HepG2 (cell line): ENCODE results near the gene LRRC43. TPM values are rescaled to one million over a fixed set of nuclear protein-coding genes. Genes with fewer than 3 reads are reported as not detected.

Experiments used
- AKNA ChIP-seq: sonication (generic); formaldehyde crosslinking; IDR thresholded peaks from 2 replicates; pipeline ENCODE4 v1.4.0; 2020; ENCODE audit warnings: missing genetic modification reagents, borderline replicate concordance
- ATF7-NPFF ChIP-seq: sonication (generic); formaldehyde crosslinking; IDR thresholded peaks from 2 replicates; pipeline ENCODE4 v1.8.1; 2023; ENCODE audit warnings: mild to moderate bottlenecking, low read depth, missing genetic modification reagents, moderate library complexity
- EHMT2 ChIP-seq: fragments of 200-600 bp; sonication (generic); IDR thresholded peaks from 2 replicates; pipeline ENCODE4 v1.7.0; 2017; ENCODE audit warnings: antibody characterized with exemption, low read depth, low read length, borderline replicate concordance
- GPN1 ChIP-seq: sonication (generic); formaldehyde crosslinking; IDR thresholded peaks from 2 replicates; pipeline ENCODE4 v1.5.1; 2020; ENCODE audit warnings: missing genetic modification reagents, borderline replicate concordance
- MAFK ChIP-seq, 2 experiments: IDR thresholded peaks in 1 of 2; conservative IDR thresholded peaks in 1 of 2; 2 replicates each; pipeline ENCODE4 v1.6.1; 2011; ENCODE audit warnings: improper control_type of control experiment in 2 of 2, low read length in 2 of 2
- MAZ ChIP-seq, 2 experiments: sonication (generic) in 1 of 2; formaldehyde crosslinking in 1 of 2; IDR thresholded peaks; 2 replicates each; pipeline versions ENCODE4 v1.5.0 to v1.6.1; 2012 to 2020; ENCODE audit warnings: low read depth in 2 of 2, mild to moderate bottlenecking in 2 of 2, borderline replicate concordance in 1 of 2, improper control_type of control experiment in 1 of 2, low read length in 1 of 2, missing genetic modification reagents in 1 of 2, moderate library complexity in 1 of 2
- MXD3 ChIP-seq: IDR thresholded peaks from 2 replicates; pipeline ENCODE4 v1.6.1; 2016; ENCODE audit warnings: mild to moderate bottlenecking, missing biosample characterization, missing genetic modification reagents
- MXI1 ChIP-seq: IDR thresholded peaks from 3 replicates; pipeline ENCODE4 v1.6.1; 2012; ENCODE audit warnings: low read depth, low read length, inconsistent platforms, borderline replicate concordance
- MYNN ChIP-seq: sonication (generic); formaldehyde crosslinking; IDR thresholded peaks from 2 replicates; pipeline ENCODE4 v1.4.0; 2020; ENCODE audit warnings: mild to moderate bottlenecking, low read depth, missing genetic modification reagents
- NR2F2 ChIP-seq: IDR thresholded peaks from 2 replicates; pipeline ENCODE4 v1.6.1; 2012; ENCODE audit warnings: low read depth, inconsistent platforms, borderline replicate concordance
- RNF2 ChIP-seq: fragments of 450-650 bp; conservative IDR thresholded peaks from 2 replicates; pipeline ENCODE4 v1.6.1; 2016; ENCODE audit warnings: low read depth
- RXRA ChIP-seq: sonication (generic); formaldehyde crosslinking; IDR thresholded peaks from 2 replicates; pipeline ENCODE4 v1.5.1; 2020; ENCODE audit warnings: missing genetic modification reagents
- TARDBP ChIP-seq: sonication (generic); formaldehyde crosslinking; IDR thresholded peaks from 2 replicates; pipeline ENCODE4 v1.8.0; 2022; ENCODE audit warnings: mild to moderate bottlenecking, missing genetic modification reagents
- TCF7 ChIP-seq: sonication (generic); IDR thresholded peaks from 2 replicates; pipeline ENCODE4 v1.6.1; 2016; ENCODE audit warnings: antibody characterized with exemption, low read depth
- ZNF143 ChIP-seq: sonication (generic); formaldehyde crosslinking; IDR thresholded peaks from 2 replicates; pipeline ENCODE4 v1.4.0; 2020; ENCODE audit warnings: missing genetic modification reagents
- ZNF33A ChIP-seq: sonication (generic); formaldehyde crosslinking; IDR thresholded peaks from 2 replicates; pipeline ENCODE4 v1.5.1; 2020; ENCODE audit warnings: missing genetic modification reagents, mild to moderate bottlenecking, moderate library complexity, borderline replicate concordance
- ZNF749 ChIP-seq: sonication (generic); formaldehyde crosslinking; IDR thresholded peaks from 2 replicates; pipeline ENCODE4 v1.8.0; 2022; ENCODE audit warnings: mild to moderate bottlenecking, missing genetic modification reagents, moderate library complexity, borderline replicate concordance
- ZNF761 ChIP-seq: sonication (generic); formaldehyde crosslinking; conservative IDR thresholded peaks from 2 replicates; pipeline ENCODE4 v1.4.0; 2020; ENCODE audit warnings: mild to moderate bottlenecking, missing genetic modification reagents
- ZSCAN20 ChIP-seq: sonication (generic); formaldehyde crosslinking; IDR thresholded peaks from 2 replicates; pipeline ENCODE4 v1.4.0; 2020; ENCODE audit warnings: missing genetic modification reagents, mild to moderate bottlenecking, borderline replicate concordance
- ZSCAN30 ChIP-seq: sonication (generic); formaldehyde crosslinking; IDR thresholded peaks from 2 replicates; pipeline ENCODE4 v1.5.0; 2020; ENCODE audit warnings: mild to moderate bottlenecking, missing genetic modification reagents
- polyA plus RNA-seq, 8 experiments: library from polyadenylated mRNA; depleted of rRNA in 3 of 8; stranded (reverse) in 7 of 8; unstranded in 1 of 8; fragments of >200 nt; fragmentation: Illumina TruSeq in 4 of 8; extraction: Trizol in 4 of 8; gene quantifications; 2 replicates each; pipeline versions ENCODE4 v1.2.1 to v1.2.3, GENCODE V29; 2011 to 2016; ENCODE audit warnings: low read depth in 4 of 8, missing spikeins in 1 of 8, mixed read lengths in 1 of 8; ENCODE audit not compliant: insufficient read depth in 1 of 8
- total RNA-seq, 5 experiments: library from RNA; depleted of rRNA; stranded (reverse); fragments of >200 nt; fragmentation: Illumina TruSeq; extraction: Trizol; gene quantifications; 2 replicates each; pipeline ENCODE4 v1.2.3, GENCODE V29; 2016; ENCODE audit warnings: low read depth in 1 of 5
- TF ChIP-seq, protein P1 (sequence below): sonication (generic); formaldehyde crosslinking; IDR thresholded peaks from 2 replicates; pipeline ENCODE4 v1.4.0; 2020; ENCODE audit warnings: missing genetic modification reagents, borderline replicate concordance

LRRC43 gene
- total and polyA plus RNA-seq, 2 of the 13 experiments (the other 11 are each of a cell fraction or from before 2014, with no cell fraction given): not detected

- TF ChIP-seq MYNN (0 out of 2 replicates have a peak, but pooled peaks have one; percentile 50), ZNF761 (CRISPR knock-in tag) (peak; percentile 78; the same call in 1 of the 2 replicates), ZNF33A (CRISPR knock-in tag) (no peak), GPN1 (CRISPR knock-in tag) (peak; percentile 93; the same call in 1 of the 2 replicates), MAFK (conservative IDR thresholded peaks at IDR 0.05 in 1 of 2, IDR thresholded peaks at IDR 0.05 in 1 of 2; ENCODE audit: low read length in 2 of 2) (no peak), RNF2 (peak; percentile 99), ATF7-NPFF (CRISPR knock-in tag) (peak; percentile 88), ZSCAN20 (CRISPR knock-in tag) (peak; percentile 90), TCF7 (no peak), MXI1 (peak; percentile 95), MXD3 (CRISPR knock-in tag) (peak; percentile 98), MAZ (IDR thresholded peaks at IDR 0.05; ENCODE audit: borderline replicate concordance, low read depth, low read length) (no peak), MAZ (CRISPR knock-in tag; IDR thresholded peaks at IDR 0.05; ENCODE audit: low read depth) (no peak), AKNA (CRISPR knock-in tag) (peak; percentile 85; the same call in 1 of the 2 replicates), TARDBP (CRISPR knock-in tag) (no peak), NR2F2 (no peak), ZSCAN30 (CRISPR knock-in tag) (no peak), EHMT2 (no peak), ZNF143 (CRISPR knock-in tag) (no peak), RXRA (CRISPR knock-in tag) (no peak), ZNF749 (CRISPR knock-in tag) (peak; percentile 73; the same call in 1 of the 2 replicates)
- TF ChIP-seq, protein P1, sequence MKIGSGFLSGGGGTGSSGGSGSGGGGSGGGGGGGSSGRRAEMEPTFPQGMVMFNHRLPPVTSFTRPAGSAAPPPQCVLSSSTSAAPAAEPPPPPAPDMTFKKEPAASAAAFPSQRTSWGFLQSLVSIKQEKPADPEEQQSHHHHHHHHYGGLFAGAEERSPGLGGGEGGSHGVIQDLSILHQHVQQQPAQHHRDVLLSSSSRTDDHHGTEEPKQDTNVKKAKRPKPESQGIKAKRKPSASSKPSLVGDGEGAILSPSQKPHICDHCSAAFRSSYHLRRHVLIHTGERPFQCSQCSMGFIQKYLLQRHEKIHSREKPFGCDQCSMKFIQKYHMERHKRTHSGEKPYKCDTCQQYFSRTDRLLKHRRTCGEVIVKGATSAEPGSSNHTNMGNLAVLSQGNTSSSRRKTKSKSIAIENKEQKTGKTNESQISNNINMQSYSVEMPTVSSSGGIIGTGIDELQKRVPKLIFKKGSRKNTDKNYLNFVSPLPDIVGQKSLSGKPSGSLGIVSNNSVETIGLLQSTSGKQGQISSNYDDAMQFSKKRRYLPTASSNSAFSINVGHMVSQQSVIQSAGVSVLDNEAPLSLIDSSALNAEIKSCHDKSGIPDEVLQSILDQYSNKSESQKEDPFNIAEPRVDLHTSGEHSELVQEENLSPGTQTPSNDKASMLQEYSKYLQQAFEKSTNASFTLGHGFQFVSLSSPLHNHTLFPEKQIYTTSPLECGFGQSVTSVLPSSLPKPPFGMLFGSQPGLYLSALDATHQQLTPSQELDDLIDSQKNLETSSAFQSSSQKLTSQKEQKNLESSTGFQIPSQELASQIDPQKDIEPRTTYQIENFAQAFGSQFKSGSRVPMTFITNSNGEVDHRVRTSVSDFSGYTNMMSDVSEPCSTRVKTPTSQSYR: peak; percentile 69; the same call in 1 of the 2 replicates
Observed at GRCh38 chr12:122226366-122227125, 43.6 kb downstream of the LRRC43 start (continued).
